GM23338 (cell line): ENCODE measurements around the gene MTHFD2. TPM values are rescaled to one million over a fixed set of nuclear protein-coding genes. Genes with fewer than 3 reads are reported as not detected.

ENCODE experiments used
- ATAC-seq: fragments of 200-7000 bp; cut with Tn5 transposase; 3 replicates; pipeline ENCODE4 v1.9.1; 2020
- DNase-seq: peaks from one replicate; pipeline ENCODE4 v3.0.0-alpha.2; 2015; ENCODE audit warnings: low spot score
- H2AFZ ChIP-seq: fragments of 200-600 bp; sonication (generic); 2 replicates; pipeline ENCODE4 v1.8.0; 2016; ENCODE audit warnings: antibody characterized with exemption, mild to moderate bottlenecking, moderate library complexity
- H3F3A ChIP-seq: fragments of 200-600 bp; sonication (generic); replicated peaks from 2 replicates; pipeline ENCODE4 v1.8.0; 2017; ENCODE audit warnings: antibody characterized with exemption, mixed run types, low read depth
- H3K27ac ChIP-seq: fragments of 200-600 bp; sonication (generic); 2 replicates; pipeline ENCODE4 v1.6.1; 2016; ENCODE audit warnings: low read depth
- H3K27me3 ChIP-seq: fragments of 200-600 bp; sonication (generic); 2 replicates; pipeline ENCODE4 v1.8.0; 2016; ENCODE audit warnings: mild to moderate bottlenecking, mixed run types, moderate library complexity; ENCODE audit not compliant: insufficient read depth
- H3K36me3 ChIP-seq: fragments of 200-600 bp; sonication (generic); 2 replicates; pipeline ENCODE4 v1.8.0; 2016; ENCODE audit warnings: mild to moderate bottlenecking; ENCODE audit not compliant: insufficient read depth
- H3K4me1 ChIP-seq: fragments of 200-600 bp; sonication (generic); 2 replicates; pipeline ENCODE4 v1.8.0; 2016; ENCODE audit warnings: mild to moderate bottlenecking, moderate library complexity; ENCODE audit not compliant: insufficient read depth
- H3K4me2 ChIP-seq: fragments of 200-600 bp; sonication (generic); 2 replicates; pipeline ENCODE4 v1.7.1; 2017; ENCODE audit warnings: mixed run types
- H3K4me3 ChIP-seq: fragments of 200-600 bp; sonication (generic); 2 replicates; pipeline ENCODE4 v1.6.1; 2016; ENCODE audit warnings: mixed run types
- H3K79me2 ChIP-seq: fragments of 200-600 bp; sonication (generic); replicated peaks from 2 replicates; pipeline ENCODE4 v1.8.0; 2017; ENCODE audit warnings: mild to moderate bottlenecking; ENCODE audit not compliant: insufficient read depth
- H3K9me2 ChIP-seq: fragments of 200-600 bp; sonication (generic); 2 replicates; pipeline ENCODE4 v1.8.0; 2017; ENCODE audit not compliant: insufficient read depth
- H4K20me1 ChIP-seq: fragments of 200-600 bp; sonication (generic); replicated peaks from 2 replicates; pipeline ENCODE4 v1.8.0; 2017; ENCODE audit warnings: mild to moderate bottlenecking; ENCODE audit not compliant: insufficient read depth
- H3K27ac Mint-ChIP-seq: 2 replicates; pipeline ENCODE4 v1.8.0; 2020; ENCODE audit warnings: inconsistent platforms, mild to moderate bottlenecking, moderate library complexity, mixed read lengths
- H3K27me3 Mint-ChIP-seq: 3 replicates; pipeline ENCODE4 v1.8.0; 2022; ENCODE audit warnings: low read depth, mild to moderate bottlenecking, moderate library complexity, mixed read lengths, inconsistent platforms; ENCODE audit not compliant: insufficient read depth, poor library complexity
- H3K36me3 Mint-ChIP-seq: 3 replicates; pipeline ENCODE4 v1.8.0; 2021; ENCODE audit warnings: low read depth, mild to moderate bottlenecking, inconsistent platforms, moderate library complexity, mixed read lengths
- H3K4me1 Mint-ChIP-seq: 3 replicates; pipeline ENCODE4 v1.8.0; 2020; ENCODE audit warnings: mild to moderate bottlenecking, inconsistent platforms, mixed read lengths
- H3K4me3 Mint-ChIP-seq: 3 replicates; pipeline ENCODE4 v1.8.0; 2021; ENCODE audit warnings: moderate library complexity, mild to moderate bottlenecking, inconsistent platforms, mixed read lengths
- H3K9me3 Mint-ChIP-seq: 3 replicates; pipeline ENCODE4 v1.8.0; 2020; ENCODE audit warnings: moderate library complexity, mild to moderate bottlenecking, inconsistent platforms, mixed read lengths
- CREB1 ChIP-seq: fragments of 250-450 bp; sonication (Bioruptor Pico); IDR thresholded peaks from 2 replicates; pipeline ENCODE4 v1.5.0; 2020; ENCODE audit warnings: low read depth, mild to moderate bottlenecking, moderate library complexity
- CTCF ChIP-seq, 2 experiments: fragments of 200-600 bp in 1 of 2; sonication (generic) in 1 of 2; conservative IDR thresholded peaks; 2 replicates each; pipeline versions ENCODE4 v1.5.1 to v1.6.1; 2016 to 2017; ENCODE audit warnings: antibody characterized with exemption in 2 of 2, low read depth in 2 of 2, mild to moderate bottlenecking in 2 of 2, moderate library complexity in 1 of 2
- ETS1 ChIP-seq: IDR thresholded peaks from 2 replicates; pipeline ENCODE4 v1.6.1; 2016; ENCODE audit warnings: antibody characterized with exemption
- EZH2 ChIP-seq: fragments of 200-600 bp; sonication (generic); IDR thresholded peaks from one replicate; pipeline ENCODE4 v1.8.0; 2017; ENCODE audit warnings: antibody characterized with exemption, mild to moderate bottlenecking, low read depth; ENCODE audit not compliant: unreplicated experiment
- EZH2phosphoT487 ChIP-seq: fragments of 200-600 bp; sonication (generic); IDR thresholded peaks from one replicate; pipeline ENCODE4 v1.8.1; 2018; ENCODE audit warnings: antibody characterized with exemption; ENCODE audit not compliant: unreplicated experiment
- JUNB ChIP-seq: IDR thresholded peaks from one replicate; pipeline ENCODE4 v1.6.1; 2016; ENCODE audit warnings: antibody characterized with exemption; ENCODE audit not compliant: unreplicated experiment
- NANOG ChIP-seq: IDR thresholded peaks from 2 replicates; pipeline ENCODE4 v1.6.1; 2016; ENCODE audit warnings: antibody characterized with exemption, borderline replicate concordance
- POLR2AphosphoS5 ChIP-seq: IDR thresholded peaks from 2 replicates; pipeline ENCODE4 v1.6.1; 2016; ENCODE audit warnings: antibody characterized with exemption, low read depth
- REST ChIP-seq: IDR thresholded peaks from one replicate; pipeline ENCODE4 v1.6.1; 2018; ENCODE audit warnings: antibody characterized with exemption; ENCODE audit not compliant: unreplicated experiment
- STAT1 ChIP-seq: IDR thresholded peaks from one replicate; pipeline ENCODE4 v1.6.1; 2016; ENCODE audit warnings: antibody characterized with exemption; ENCODE audit not compliant: unreplicated experiment
- ZNF114 ChIP-seq: fragments of 250-450 bp; sonication (Bioruptor Pico); IDR thresholded peaks from 2 replicates; pipeline ENCODE4 v1.5.0; 2020; ENCODE audit warnings: mild to moderate bottlenecking, moderate library complexity
- ZNF331 ChIP-seq: fragments of 250-450 bp; sonication (Bioruptor Pico); IDR thresholded peaks from 2 replicates; pipeline ENCODE4 v1.5.0; 2020; ENCODE audit warnings: low read depth, mild to moderate bottlenecking, moderate library complexity
- ZNF462 ChIP-seq: fragments of 250-450 bp; sonication (Bioruptor Pico); IDR thresholded peaks from 2 replicates; pipeline ENCODE4 v1.5.0; 2020; ENCODE audit warnings: mild to moderate bottlenecking, moderate library complexity
- polyA plus RNA-seq: library from polyadenylated mRNA; unstranded; fragments of >200 nt; fragmentation: Nextera tagmentation; extraction: Ambion mirVana; gene quantifications from 2 replicates; pipeline ENCODE4 v1.2.1, GENCODE V29; 2016
- total RNA-seq: library from RNA; depleted of rRNA; stranded (reverse); fragments of >200 nt; shearing (Covaris generic); gene quantifications from 2 replicates; pipeline ENCODE4 v1.2.3, GENCODE V29; 2014

The MTHFD2 gene
- total and polyA plus RNA-seq, 2 experiments from 2014 or later, result 279 to 281 TPM

DNA sequence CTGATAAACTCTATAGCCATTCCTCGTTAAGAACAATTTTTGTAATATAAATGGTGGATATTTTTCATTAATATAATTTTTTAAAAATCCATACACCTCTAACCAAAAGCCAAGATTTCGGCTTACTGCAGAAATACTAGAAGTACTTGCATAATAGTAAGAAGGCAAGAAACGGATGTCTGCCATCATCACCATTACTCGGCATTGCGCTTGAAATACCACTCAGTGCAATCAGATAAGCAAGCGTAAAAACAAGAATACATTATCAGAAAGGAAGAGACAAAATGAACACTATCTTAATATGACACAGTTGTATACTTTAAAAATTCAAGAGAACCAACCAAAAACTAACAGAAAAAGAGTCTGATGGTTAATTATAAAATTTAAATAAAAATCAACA is 35.5 kb upstream of the MTHFD2 start:
- H3K27ac ChIP-seq, result no peak overlapping the region
- no peak for TF ChIP-seq POLR2AphosphoS5
- TF ChIP-seq JUNB, result no peak
- no peak for TF ChIP-seq CTCF (conservative IDR thresholded peaks at IDR 0.05; ENCODE audit: low read depth in 2 of 2)
- TF ChIP-seq CREB1 (CRISPR knock-in tag), result no peak
- TF ChIP-seq EZH2phosphoT487, result no peak
- no peak for TF ChIP-seq ZNF114 (CRISPR knock-in tag)
- no peak for TF ChIP-seq ZNF331 (CRISPR knock-in tag)
- TF ChIP-seq NANOG, result no peak
- TF ChIP-seq ZNF462, result no peak
- TF ChIP-seq EZH2, result no peak
- TF ChIP-seq REST, result no peak
- TF ChIP-seq ETS1, result no peak
- no peak for TF ChIP-seq STAT1
- ATAC-seq (no peak), DNase-seq (no peak)
- no peaks in the 10 kb centered on the region for H3K27me3 ChIP-seq
- H3K4me2 ChIP-seq, result no peak overlapping the region
- H3K9me3 Mint-ChIP-seq, result no peaks in the 10 kb centered on the region; the same call in 2 of the 3 replicates
- peaks cover 45% of the 10 kb centered on the region for H3K79me2 ChIP-seq
- no peaks in the 10 kb centered on the region for H3K4me1 ChIP-seq
- H4K20me1 ChIP-seq, result peaks cover 34% of the 10 kb centered on the region
- H3K27me3 Mint-ChIP-seq, result peaks cover 4% of the 10 kb centered on the region
- H3K9me2 ChIP-seq, result no peaks in the 10 kb centered on the region
- H3K27ac Mint-ChIP-seq, result no peak overlapping the region
- peaks cover 67% of the 10 kb centered on the region for H3K36me3 ChIP-seq
- no peak overlapping the region for H3K4me3 ChIP-seq
- no peaks in the 10 kb centered on the region for H3K4me1 Mint-ChIP-seq
- no peak overlapping the region for H3K4me3 Mint-ChIP-seq
- H3F3A ChIP-seq, result peaks cover 5% of the 10 kb centered on the region; the same call in 1 of the 2 replicates
- H3K36me3 Mint-ChIP-seq, result peaks cover 77% of the 10 kb centered on the region
- no peak overlapping the region for H2AFZ ChIP-seq
